Stimulated activated CD4-positive, alpha-beta T cell treated with anti-CD3 and anti-CD28 coated beads, Interleukin-1b, Interleukin-23, amount 100 ng/mL, for 48 hours (primary cell): ENCODE results near the gene SAV1.
"Not testable (repeated sequence)": the region's sequence is repeated elsewhere in the genome, so short reads cannot be mapped to it uniquely, and the experiment has no call there.

Source experiments
- DNase-seq: peaks from one replicate; pipeline ENCODE4 v3.0.0-alpha.2; 2020

The SAV1 gene

GRCh38 chr14:50664579-50664978 lies 3.5 kb downstream of the SAV1 start:
- not testable (repeated sequence) for DNase-seq

- DNase-seq: no peak
These were observed 8.7 kb downstream of the SAV1 start for GRCh38 chr14:50659327-50659974.

- no peak for DNase-seq
These were observed 9.9 kb downstream of the SAV1 start for GRCh38 chr14:50658203-50658602.

- DNase-seq: no peak
These were observed 10.4 kb downstream of the SAV1 start for GRCh38 chr14:50657753-50658152.

- DNase-seq: no peak
These were observed 11.3 kb downstream of the SAV1 start for GRCh38 chr14:50656776-50657175.

- DNase-seq: no peak
These were observed 18.4 kb downstream of the SAV1 start for GRCh38 chr14:50649691-50650090.

GRCh38 chr14:50647753-50648152 lies 20.4 kb downstream of the SAV1 start:
- DNase-seq: no peak

GRCh38 chr14:50647282-50647681 lies 20.8 kb downstream of the SAV1 start:
- DNase-seq: no peak

GRCh38 chr14:50635141-50635540 lies 33.0 kb downstream of the SAV1 start:
- no peak for DNase-seq

- no peak for DNase-seq
These were observed 34.2 kb downstream of the SAV1 start for GRCh38 chr14:50633954-50634353.

- DNase-seq: no peak
These were observed 36.7 kb downstream of the SAV1 start for GRCh38 chr14:50631408-50631821.

GRCh38 chr14:50624947-50625346 lies 43.2 kb downstream of the SAV1 start:
- DNase-seq: not testable (repeated sequence)

GRCh38 chr14:50624447-50624846 lies 43.7 kb downstream of the SAV1 start:
- no peak for DNase-seq

- no peak for DNase-seq
These were observed 45.1 kb downstream of the SAV1 start for GRCh38 chr14:50622978-50623377.

- DNase-seq: no peak
These were observed 47.8 kb downstream of the SAV1 start for GRCh38 chr14:50620341-50620740.

- DNase-seq: no peak
These were observed 48.5 kb downstream of the SAV1 start for GRCh38 chr14:50619569-50620141.

- DNase-seq: no peak
These were observed 51.8 kb downstream of the SAV1 start for GRCh38 chr14:50616275-50616674.

- no peak for DNase-seq
These were observed 52.6 kb downstream of the SAV1 start for GRCh38 chr14:50615552-50615951.

- DNase-seq: no peak
These were observed 53.0 kb downstream of the SAV1 start for GRCh38 chr14:50615056-50615455.

GRCh38 chr14:50612806-50613205 lies 55.3 kb downstream of the SAV1 start:
- no peak for DNase-seq

GRCh38 chr14:50610465-50610864 lies 57.6 kb downstream of the SAV1 start:
- DNase-seq: no peak

- no peak for DNase-seq
These were observed 59.7 kb downstream of the SAV1 start for GRCh38 chr14:50608302-50608851.

- DNase-seq: no peak
These were observed 60.3 kb downstream of the SAV1 start for GRCh38 chr14:50607761-50608160.

GRCh38 chr14:50607181-50607580 lies 60.9 kb downstream of the SAV1 start:
- peak; percentile 54 for DNase-seq

- no peak for DNase-seq
These were observed 61.6 kb downstream of the SAV1 start for GRCh38 chr14:50606468-50606867.
